ENCODE results near the gene WEE1.

- TF ChIP-seq, protein P1, sequence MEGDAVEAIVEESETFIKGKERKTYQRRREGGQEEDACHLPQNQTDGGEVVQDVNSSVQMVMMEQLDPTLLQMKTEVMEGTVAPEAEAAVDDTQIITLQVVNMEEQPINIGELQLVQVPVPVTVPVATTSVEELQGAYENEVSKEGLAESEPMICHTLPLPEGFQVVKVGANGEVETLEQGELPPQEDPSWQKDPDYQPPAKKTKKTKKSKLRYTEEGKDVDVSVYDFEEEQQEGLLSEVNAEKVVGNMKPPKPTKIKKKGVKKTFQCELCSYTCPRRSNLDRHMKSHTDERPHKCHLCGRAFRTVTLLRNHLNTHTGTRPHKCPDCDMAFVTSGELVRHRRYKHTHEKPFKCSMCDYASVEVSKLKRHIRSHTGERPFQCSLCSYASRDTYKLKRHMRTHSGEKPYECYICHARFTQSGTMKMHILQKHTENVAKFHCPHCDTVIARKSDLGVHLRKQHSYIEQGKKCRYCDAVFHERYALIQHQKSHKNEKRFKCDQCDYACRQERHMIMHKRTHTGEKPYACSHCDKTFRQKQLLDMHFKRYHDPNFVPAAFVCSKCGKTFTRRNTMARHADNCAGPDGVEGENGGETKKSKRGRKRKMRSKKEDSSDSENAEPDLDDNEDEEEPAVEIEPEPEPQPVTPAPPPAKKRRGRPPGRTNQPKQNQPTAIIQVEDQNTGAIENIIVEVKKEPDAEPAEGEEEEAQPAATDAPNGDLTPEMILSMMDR (IDR thresholded peaks at IDR 0.05; ENCODE audit: insufficient read depth, low read depth, low read length), result no peak
- no peak for TF ChIP-seq EZH2 (IDR thresholded peaks at IDR 0.05; ENCODE audit: insufficient read depth, low read length)
These were observed 53.3 kb downstream of the WEE1 start for GRCh38 chr11:9626496-9627394.
